HFF-Myc (cell line): Measurements from ENCODE around the gene CLDN7.

Source experiments
- DNase-seq: peaks from one replicate; pipeline ENCODE4 v3.0.0-alpha.2; 2011; ENCODE audit warnings: low read depth; ENCODE audit errors: extremely low read depth
- H3K4me3 ChIP-seq: replicated peaks from 2 replicates; pipeline ENCODE4 v1.5.1; 2011; ENCODE audit warnings: low read depth, mild to moderate bottlenecking, control low read depth, low read length
- CTCF ChIP-seq: IDR thresholded peaks from 2 replicates; pipeline ENCODE4 v1.5.1; 2012; ENCODE audit warnings: mild to moderate bottlenecking, low read depth, low read length, control low read depth; ENCODE audit errors: missing control alignments

The CLDN7 gene

GRCh38 chr17:7293816-7294613 lies 31.7 kb upstream of the CLDN7 start:
- no peak for TF ChIP-seq CTCF
- DNase-seq, result no peak
- H3K4me3 ChIP-seq, result no peak overlapping the region

GRCh38 chr17:7293159-7293558 lies 30.9 kb upstream of the CLDN7 start:
- TF ChIP-seq CTCF, result no peak
- no peak overlapping the region for H3K4me3 ChIP-seq
- no peak for DNase-seq

GRCh38 chr17:7292729-7293128 lies 30.5 kb upstream of the CLDN7 start:
- H3K4me3 ChIP-seq, result no peak overlapping the region
- no peak for DNase-seq
- TF ChIP-seq CTCF, result no peak

- no peak overlapping the region for H3K4me3 ChIP-seq
- no peak for DNase-seq
- TF ChIP-seq CTCF, result no peak
These were observed 29.9 kb upstream of the CLDN7 start for GRCh38 chr17:7292194-7292593.

- TF ChIP-seq CTCF, result no peak
- H3K4me3 ChIP-seq, result no peak overlapping the region
- no peak for DNase-seq
These were observed 28.4 kb upstream of the CLDN7 start for GRCh38 chr17:7290685-7291084.

- no peak overlapping the region for H3K4me3 ChIP-seq
- no peak for DNase-seq
- no peak for TF ChIP-seq CTCF
These were observed 27.9 kb upstream of the CLDN7 start for GRCh38 chr17:7290166-7290565.
